Measurements from ENCODE around the gene ADAMTSL1.
"Not testable (repeated sequence)": the region's sequence is repeated elsewhere in the genome, so short reads cannot be mapped to it uniquely, and the experiment has no call there.

ADAMTSL1 gene

DNA sequence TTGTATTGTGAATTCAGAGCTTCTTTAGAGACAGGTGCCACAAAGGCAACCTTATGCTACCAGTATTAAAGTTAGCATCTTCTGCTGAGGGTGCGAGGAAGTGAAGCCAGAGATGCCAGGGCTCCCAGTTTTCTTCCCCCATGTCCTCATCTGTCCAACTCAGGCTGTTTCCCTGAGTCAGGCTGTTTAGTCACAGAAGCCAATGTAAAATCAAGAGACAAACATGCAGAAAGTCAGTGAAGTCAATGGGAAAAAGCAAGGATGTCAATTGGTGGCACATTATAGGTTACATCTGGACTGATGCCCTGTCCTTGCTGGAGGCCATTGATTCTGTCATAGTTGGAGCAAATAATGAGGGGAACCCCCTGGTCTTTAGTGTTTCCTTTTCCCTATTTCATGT is 390.6 kb downstream of the ADAMTSL1 start:
- DNase-seq (ENCODE audit: low read depth), result no peak

- no peak for DNase-seq (ENCODE audit: low read depth)
Measured at GRCh38 chr9:18865542-18865941, 391.6 kb downstream of the ADAMTSL1 start.

DNA sequence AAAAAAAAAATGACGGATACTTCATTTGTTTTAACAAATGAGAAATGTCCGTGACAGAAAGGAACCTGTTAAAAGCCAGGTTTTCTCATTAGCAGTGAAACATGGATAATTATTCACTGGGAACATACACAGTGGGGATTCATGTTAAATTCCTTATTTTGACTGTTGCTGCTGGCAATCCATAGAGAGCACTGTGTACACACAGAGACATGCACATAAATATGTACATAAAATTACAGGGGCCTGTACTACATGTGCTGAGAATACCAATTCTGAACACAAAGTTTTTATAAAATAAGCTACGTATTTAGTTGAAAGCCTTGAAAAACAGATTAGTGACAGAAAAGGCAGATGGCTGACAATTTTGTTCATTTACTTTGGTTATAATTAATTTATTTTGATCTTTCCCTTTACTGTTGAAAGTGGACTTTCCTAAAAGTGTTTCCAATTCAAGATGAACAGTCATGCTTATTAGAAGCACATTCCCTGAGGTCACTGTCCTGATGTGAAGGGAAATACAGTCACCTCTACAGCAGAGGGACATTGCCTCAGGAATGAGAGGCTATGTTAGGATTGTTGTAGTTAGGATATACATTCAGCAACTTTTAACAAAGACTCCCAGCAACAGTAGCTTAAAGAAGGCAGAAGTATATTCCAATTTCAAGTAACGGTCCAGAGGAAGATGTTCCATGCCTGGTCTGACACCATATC is 392.3 kb downstream of the ADAMTSL1 start:
- DNase-seq (ENCODE audit: low read depth), result no peak

DNA sequence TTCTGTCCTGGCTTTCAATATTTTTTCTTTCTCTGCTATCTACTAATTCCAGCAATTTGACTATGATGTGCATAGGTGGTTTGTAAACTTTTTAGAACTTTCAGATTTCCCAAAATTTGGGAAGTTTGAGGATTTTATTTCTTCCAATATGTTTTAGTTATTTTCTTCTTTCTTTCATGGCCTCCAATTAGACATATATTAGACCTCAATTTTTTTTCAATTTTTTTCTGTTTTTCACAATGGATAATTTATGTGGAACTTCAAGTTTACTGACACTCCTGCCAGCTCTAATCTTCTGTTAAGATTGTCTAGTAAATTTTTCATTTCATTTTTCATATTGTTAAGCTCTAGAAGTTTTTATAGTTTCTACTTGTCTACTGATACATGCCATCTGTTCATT is 395.8 kb downstream of the ADAMTSL1 start:
- no peak for DNase-seq (ENCODE audit: low read depth)

- no peak for DNase-seq (ENCODE audit: low read depth)
Measured at GRCh38 chr9:18874069-18874468, 400.1 kb downstream of the ADAMTSL1 start.

- DNase-seq (ENCODE audit: low read depth), result not testable (repeated sequence)
Measured at GRCh38 chr9:18874990-18875389, 401.0 kb downstream of the ADAMTSL1 start.

DNA sequence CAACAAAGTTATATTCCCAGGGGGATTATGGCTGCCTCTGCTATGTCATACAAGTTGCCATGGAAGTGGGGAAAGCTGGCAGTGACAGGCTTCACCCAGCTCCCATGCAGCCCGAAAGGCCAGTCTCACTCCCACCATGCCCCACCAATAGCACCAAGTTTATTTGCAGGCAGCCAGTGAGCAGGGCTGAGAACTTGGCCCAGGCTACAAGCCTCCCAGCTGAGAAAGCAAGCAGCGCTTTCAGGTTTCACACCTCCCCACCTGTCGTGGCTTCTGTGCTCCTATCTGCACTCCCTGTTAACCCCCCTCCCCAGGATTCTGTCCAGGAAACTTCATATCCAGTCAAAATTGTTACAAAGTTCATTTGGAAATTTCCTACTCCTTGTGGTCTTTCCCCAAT is 404.0 kb downstream of the ADAMTSL1 start:
- no peak for DNase-seq (ENCODE audit: low read depth)

DNA sequence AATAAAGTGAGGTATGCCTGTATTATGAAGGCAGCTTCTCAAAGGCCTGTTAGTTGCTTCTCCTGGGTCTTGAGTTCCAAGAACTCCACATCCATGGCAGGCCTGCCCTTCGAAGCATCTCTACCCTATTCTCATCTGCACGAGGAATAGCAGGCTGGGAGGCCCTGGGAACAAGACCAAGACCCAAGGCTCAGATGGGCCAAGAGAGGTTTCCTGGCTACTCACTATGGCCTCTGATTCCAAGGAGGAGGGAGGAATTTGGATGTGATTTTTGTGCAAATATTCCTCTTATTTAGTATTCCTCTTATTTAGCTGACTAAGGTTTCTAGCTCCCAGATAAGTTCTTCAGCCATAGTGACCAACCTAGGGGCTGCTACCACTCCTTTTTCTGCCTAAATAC is 407.8 kb downstream of the ADAMTSL1 start:
- DNase-seq (ENCODE audit: low read depth), result no peak

- no peak for DNase-seq (ENCODE audit: low read depth)
Measured at GRCh38 chr9:18887546-18887945, 413.6 kb downstream of the ADAMTSL1 start.

- no peak for DNase-seq (ENCODE audit: low read depth)
Measured at GRCh38 chr9:18888290-18888689, 414.3 kb downstream of the ADAMTSL1 start.

- DNase-seq (ENCODE audit: low read depth), result no peak
Measured at GRCh38 chr9:18889550-18889949, 415.6 kb downstream of the ADAMTSL1 start.

GRCh38 chr9:18890372-18890771 is 416.4 kb downstream of the ADAMTSL1 start:
- no peak for DNase-seq (ENCODE audit: low read depth)

DNA sequence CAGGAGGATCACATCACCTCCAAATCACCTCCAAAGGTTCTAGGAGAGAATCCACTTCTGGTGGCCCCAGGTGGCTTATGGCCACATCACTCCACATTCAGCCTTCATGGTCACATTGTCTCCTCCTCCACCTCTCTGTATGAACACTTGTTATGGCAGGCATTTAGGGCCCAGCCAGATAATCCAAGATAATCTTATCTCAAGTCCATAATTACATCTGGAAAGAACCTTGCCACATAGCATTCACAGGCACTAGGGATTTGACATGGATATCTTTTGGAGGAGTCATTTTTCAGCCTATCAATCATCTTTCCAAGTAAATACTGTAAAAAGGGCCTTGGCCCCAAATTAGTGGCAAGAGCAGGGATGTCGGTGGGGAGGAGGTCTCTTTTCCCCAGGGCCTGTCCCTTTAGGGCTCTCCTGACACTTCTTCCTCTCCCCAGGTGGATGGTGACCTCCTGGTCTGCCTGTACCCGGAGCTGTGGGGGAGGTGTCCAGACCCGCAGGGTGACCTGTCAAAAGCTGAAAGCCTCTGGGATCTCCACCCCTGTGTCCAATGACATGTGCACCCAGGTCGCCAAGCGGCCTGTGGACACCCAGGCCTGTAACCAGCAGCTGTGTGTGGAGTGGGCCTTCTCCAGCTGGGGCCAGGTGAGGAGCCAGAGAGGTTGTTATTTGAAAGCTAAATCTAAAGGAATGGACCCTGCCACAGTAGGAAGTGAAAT is 418.2 kb downstream of the ADAMTSL1 start:
- no peak for DNase-seq (ENCODE audit: low read depth)

- no peak for DNase-seq (ENCODE audit: low read depth)
Measured at GRCh38 chr9:18893046-18893445, 419.1 kb downstream of the ADAMTSL1 start.

GRCh38 chr9:18893491-18893890 is 419.5 kb downstream of the ADAMTSL1 start:
- no peak for DNase-seq (ENCODE audit: low read depth)

- no peak for DNase-seq (ENCODE audit: low read depth)
Measured at GRCh38 chr9:18896004-18896403, 422.1 kb downstream of the ADAMTSL1 start.

DNA sequence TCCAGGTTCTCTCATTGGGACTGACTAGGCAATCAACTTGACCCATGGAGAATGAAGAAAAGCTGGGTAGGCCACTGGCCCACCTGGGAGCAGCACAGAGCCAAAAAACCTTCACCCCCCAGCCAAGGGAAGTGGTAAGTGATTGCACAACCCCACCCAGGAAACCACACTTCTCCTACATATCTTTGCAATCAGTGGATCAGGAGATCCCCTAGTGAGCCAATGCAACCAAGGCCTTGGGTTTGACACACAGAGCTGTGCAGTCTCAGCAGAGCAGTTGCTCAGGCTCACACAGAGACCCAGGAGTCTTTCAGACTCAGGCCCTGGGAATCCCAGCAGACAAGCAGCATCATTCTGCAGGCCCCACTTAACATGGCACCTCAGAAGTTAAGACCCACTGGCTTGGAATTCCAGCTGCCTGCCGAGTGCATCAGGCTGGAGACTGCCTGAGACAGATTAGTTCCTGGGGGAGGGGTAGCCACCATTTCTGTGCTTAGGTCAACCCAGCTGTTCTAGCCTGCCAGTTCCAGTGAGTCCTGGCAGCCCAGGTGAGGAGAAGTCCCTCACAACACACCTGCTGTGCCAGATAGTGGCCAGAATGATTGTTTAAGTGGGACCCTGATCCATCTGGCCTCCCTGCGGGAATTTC is 422.7 kb downstream of the ADAMTSL1 start:
- DNase-seq (ENCODE audit: low read depth), result no peak

- no peak for DNase-seq (ENCODE audit: low read depth)
Measured at GRCh38 chr9:18903450-18903849, 429.5 kb downstream of the ADAMTSL1 start.

- DNase-seq (ENCODE audit: low read depth), result peak; percentile 80
Measured at GRCh38 chr9:18905028-18905882, 431.3 kb downstream of the ADAMTSL1 start.

GRCh38 chr9:18905883-18906629 is 432.1 kb downstream of the ADAMTSL1 start:
- DNase-seq (ENCODE audit: low read depth), result no peak

GRCh38 chr9:18906656-18907395 is 432.9 kb downstream of the ADAMTSL1 start:
- peak; percentile 31 for DNase-seq (ENCODE audit: low read depth)

Data from HS-5 (cell line).